GM04504 (cell line): ENCODE data around the gene PROB1.
"Not testable (repeated sequence)": the region's sequence is repeated elsewhere in the genome, so short reads cannot be mapped to it uniquely, and the experiment has no call there.

Experiments
- DNase-seq: peaks from one replicate; pipeline ENCODE4 v3.0.0-alpha.2; 2012; ENCODE audit warnings: low read depth

The PROB1 gene

DNA sequence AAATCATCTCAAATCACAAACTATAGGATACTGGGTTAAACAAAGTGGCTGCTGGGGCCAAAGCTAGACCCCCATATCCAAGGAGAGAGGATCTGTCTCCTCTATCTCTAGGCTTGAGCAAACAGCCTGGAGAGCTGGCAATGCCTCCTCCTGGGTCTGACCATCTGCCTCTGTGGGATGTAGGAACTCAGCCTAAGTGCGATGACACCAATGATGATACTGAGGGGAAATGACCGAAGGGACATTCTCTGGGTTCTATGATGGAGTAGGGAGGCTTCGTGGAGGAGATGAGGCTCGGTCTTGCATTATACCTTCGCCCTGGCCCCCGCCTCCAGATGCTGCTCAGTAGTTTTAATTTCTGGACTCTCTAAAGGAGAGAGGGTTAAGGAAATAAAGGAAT, 18.2 kb upstream of the PROB1 start:
- no peak for DNase-seq

- DNase-seq: peak; percentile 40
Measured at GRCh38 chr5:139410993-139411828, 16.3 kb upstream of the PROB1 start.

DNA sequence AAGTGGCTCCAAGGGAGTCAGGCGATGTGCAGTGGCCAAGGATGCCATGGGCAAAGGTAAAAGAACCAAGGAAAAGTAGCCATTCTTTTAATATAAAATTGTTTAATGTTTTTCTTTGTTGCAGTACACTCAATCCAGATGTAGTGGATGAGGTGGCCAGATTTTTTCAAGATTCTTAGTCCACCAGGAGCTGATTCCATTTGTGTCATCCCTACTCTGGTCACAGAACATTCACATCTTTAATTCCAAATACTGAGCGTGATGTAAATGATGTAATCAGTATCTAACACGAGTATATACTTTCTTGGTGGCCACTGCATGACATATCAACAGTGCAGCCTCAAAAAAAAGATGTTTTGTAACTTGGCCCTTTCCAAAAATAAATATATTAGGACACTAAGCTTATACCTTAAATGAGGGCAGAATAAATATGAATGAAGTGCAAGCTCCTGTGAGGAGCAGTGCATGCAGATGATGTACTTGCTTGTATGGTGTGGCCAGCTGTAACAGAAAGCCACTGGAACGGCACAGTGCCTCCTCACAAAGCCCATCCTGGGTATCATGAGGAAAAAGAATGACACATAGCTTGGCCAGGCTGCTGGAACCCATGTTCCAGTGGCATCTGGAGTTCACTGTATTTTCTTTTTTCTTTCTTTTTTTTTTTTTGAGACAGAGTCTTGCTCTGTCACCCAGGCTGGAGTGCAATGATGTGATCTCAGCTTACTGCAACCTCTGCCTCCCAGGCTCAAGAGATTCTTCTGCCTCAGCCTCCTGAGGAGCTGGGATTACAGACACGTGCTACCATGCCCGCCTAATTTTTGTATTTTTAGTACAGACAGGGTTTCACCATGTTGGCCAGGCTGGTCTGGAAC, 15.5 kb upstream of the PROB1 start:
- DNase-seq: no peak

- not testable (repeated sequence) for DNase-seq
Measured at GRCh38 chr5:139409116-139409515, 14.2 kb upstream of the PROB1 start.

- no peak for DNase-seq
Measured at GRCh38 chr5:139408191-139408590, 13.3 kb upstream of the PROB1 start.

DNA sequence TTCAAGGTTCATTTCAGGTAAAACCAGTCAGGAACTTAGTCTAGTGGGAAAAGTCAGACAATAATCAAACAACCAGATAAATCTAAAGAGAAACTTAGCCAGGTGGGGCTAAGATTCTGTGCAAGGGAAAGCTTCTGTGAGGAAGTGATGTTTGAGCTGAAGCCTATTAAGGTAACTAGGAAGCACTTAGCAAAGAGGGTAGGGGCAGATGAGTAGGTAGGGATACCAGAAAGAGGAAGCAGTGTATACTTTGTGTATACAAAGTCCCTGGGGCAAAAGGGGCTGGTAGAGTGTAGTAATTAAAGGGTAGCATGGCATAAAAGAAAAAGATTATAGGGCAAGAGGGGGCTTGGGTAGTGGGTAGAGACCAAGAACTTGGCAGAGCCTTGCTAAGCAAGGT, 12.6 kb upstream of the PROB1 start:
- DNase-seq: no peak

DNA sequence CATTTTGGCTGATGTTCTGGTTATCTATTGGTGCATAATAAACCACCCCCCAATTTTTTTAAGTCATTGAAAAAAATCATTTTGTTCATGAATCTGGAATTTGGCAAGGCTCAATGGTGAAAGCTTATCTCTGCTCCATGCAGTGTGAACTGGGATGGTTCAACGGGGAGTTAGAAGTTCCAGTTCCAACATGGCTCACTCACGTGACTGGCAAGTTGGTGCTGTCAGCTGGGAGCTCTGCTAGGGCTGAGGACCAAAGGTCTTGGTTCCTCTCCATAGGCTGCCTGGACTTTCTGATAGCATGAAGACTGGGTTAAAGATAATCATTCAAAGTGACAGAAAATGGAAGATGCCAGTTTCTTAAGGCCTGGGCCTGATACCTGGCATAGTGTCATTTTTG, 12.1 kb upstream of the PROB1 start:
- no peak for DNase-seq

GRCh38 chr5:139404484-139404840, 9.6 kb upstream of the PROB1 start:
- no peak for DNase-seq

GRCh38 chr5:139403787-139404483, 9.0 kb upstream of the PROB1 start, which contains the start of gene SPATA24:
SPATA24 (minus strand) TSS chr5:139404089; CDS start chr5:139404060, 29 bp downstream.
- peak; percentile 93 for DNase-seq

- no peak for DNase-seq
Measured at GRCh38 chr5:139403418-139403786, 8.5 kb upstream of the PROB1 start.

DNA sequence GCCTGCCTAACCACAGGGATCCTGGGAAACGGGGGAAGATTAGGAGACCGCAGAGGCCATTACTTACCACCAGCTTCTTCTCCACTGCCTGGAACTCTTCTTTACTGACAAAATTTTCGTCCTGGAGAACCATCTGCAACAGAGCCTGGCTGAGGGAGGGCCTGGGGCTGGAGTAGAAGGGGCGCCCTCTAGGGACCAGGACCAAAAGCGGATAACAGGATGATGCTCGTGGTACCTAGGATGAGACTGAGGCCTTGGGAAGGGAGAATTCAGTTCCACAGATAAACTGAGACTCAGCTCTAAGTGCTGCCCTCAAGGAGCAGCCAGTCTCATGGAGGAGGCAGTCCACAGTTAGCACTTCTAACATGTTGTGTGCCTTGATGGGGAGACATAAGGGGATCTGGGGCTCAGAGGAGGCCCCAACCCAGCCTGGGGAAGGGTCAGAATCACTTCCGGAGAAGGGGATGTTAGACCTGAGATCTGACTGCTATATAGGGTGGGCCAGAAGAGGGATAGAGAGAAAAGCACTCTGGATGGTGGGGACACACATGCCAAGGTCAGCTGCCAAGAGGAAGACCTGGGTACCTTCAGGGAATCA, 7.8 kb upstream of the PROB1 start:
- no peak for DNase-seq

GRCh38 chr5:139401546-139401945, 6.6 kb upstream of the PROB1 start:
- DNase-seq: no peak

DNA sequence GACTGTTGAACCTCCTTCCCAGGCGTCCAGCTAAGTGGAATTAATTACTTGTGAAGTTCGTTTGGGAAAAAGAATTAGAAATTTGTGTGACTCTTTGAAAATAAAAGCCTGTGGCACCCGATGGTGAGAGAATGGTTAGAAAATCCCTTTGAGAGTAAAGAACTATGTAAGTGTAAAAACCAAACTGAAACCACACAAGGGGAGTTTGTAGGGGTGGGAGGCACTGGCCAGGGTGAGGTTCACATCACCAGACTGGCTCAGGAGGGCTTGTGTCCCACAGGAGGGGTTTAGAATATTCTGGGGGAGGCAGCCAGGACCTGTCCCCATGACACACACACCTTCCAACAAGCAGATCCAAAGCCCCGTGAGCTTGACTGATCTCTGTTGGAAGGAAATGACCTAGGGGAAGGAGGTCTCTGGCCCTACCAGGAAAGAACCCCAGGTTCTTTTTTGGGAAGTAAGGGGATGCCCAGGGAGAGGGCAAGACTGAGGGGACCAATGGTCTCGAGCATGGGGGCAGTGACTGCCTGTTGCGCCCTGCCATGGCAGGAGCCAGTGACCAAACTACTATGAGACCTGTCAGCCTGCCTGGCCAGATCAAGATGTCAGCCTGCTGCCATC, 4.7 kb upstream of the PROB1 start:
- no peak for DNase-seq

- no peak for DNase-seq
Measured at GRCh38 chr5:139397921-139398320, 3.0 kb upstream of the PROB1 start.

- DNase-seq: no peak
Measured at GRCh38 chr5:139396691-139397090, 1.8 kb upstream of the PROB1 start.

DNA sequence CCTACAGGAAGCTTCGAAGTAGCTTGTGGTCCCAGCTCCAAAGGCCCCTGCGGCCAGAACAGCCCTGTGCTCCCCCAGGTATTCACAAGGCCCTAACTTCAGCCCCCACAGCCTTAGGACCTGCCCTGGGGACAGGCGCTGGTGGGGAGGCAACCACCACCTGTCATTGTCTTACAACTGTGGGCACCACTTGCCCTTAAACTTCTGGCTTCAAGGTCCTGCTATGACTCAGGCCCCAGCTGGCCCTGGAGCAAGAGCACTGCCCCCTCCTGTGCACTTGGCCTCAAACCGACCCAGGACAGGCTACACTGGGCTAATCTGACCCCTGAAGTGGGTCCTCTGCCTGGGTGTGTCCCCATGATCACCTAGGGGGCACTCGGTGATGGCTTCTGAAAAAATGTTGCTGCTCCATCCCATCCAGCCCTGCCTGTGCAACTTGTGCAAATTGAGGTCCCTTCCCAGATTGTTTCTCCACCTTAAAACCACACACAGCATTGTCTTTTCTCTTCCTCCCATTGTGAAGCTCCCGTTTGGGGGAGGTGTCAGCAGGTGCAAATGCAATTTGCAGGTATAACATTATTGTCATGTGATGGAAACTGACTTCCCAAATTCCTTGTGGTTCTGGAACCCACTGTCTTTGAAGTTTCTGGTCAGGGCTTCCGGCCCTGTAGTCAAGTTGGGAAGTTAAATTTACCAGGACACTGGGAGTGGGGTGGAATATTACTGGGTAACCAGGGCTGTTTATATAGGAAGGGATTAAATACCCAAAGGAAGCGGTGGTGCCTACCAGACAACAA, 1.1 kb upstream of the PROB1 start:
- no peak for DNase-seq

DNA sequence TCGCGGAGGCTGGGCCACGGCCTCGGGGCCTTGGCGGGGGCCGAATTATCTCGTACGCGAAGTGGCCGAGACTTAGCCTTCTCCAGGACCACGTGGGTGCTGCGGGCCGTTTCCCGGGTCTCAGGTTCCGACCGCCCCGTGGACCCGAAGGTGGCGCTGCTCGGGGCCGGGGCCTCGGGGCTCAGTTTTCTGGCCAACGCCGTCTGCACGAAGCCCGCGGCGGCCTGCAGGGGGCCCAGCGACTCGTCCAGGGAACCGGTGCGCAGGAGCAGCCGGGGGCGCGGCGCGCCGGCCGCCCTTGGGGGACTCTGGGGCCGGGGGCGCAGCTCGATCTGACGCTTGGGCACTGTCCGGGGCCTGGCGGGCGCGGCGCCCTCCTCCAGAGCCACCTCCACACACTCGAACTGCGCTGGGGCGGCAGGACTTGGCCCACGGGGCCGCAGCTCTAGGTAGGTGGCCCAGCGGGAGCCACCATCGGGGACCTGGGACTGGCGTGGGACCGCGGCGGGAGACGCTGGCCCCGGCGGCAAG, 716 bp downstream of the PROB1 start:
- no peak for DNase-seq

DNA sequence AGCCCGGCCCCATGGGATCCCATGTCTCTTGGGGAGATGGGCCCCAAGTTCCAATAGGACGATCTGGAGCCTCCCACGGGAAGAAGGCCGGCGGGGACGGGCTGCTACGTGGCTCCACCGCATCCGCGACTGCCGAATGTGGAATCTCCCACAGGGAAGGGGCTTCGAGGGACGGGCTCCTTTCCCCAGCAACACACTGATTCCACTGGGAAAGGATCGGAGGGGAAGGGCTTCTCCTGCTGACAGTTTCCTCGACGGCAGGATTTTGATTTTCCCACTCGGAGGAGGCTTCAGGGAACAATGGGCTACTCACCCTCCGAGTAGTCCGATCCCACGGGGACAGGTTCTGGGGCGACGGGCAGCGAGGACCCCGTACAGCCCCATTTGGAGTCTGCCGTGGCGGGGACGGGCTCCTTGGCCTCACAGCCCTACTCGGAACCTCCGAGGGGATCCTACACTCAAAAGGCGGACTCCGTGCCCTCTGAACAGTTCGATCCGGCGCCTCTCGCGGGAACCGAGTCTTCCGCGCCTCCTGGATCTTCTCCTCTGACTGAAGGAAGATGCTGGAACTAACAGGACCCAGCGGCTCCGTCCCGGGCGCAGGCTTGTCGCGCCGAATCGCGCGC, 1.3 kb downstream of the PROB1 start:
- no peak for DNase-seq

DNA sequence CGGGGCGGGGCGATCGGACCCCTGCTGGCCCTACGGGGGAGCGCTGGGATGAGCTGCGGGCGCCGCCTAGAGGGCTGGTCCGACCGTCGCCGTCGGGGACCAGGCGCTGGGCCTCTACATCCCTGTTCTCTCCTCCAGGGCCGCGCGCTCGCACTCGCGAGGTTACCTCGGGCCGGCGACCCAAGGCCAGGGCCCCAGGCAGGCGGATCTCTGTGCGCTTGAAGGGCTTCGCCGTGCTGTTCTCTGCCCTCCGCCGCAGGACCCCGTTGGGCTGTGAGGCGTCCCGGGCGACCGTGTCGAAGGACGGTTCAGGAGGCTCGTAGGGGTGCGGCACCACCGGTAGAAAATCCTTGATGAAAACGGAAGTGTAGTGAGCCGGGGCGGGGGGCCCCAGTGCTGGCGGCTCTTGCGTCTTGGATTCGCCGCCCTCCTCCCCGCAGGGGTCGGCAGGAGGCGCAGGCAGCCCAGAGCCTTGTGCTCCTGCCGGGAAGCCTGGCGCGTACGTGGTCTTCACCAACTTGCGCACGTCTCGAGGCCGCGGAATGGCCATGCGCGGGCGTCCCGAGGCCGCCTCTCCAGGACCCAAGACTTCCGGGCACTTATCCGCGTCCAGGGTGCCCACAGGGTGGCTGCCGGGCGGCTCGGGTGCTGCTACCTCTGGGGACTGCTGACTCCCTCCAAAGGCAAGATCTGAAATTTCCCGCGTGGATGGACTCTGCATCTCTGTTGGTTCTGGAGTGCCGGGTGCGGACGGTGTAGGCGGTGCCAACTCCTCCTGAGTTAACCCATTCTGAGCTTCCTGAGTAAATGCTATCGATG, 2.0 kb downstream of the PROB1 start:
- DNase-seq: no peak
